Measurements from ENCODE around the gene LRRD1. TPM values are rescaled to one million over a fixed set of nuclear protein-coding genes. Genes with fewer than 3 reads are reported as not detected.
"Not testable (repeated sequence)": the region's sequence is repeated elsewhere in the genome, so short reads cannot be mapped to it uniquely, and the experiment has no call there.

LRRD1 gene
- total and polyA plus RNA-seq, 7 experiments from 2014 or later, result 0.17 to 0.22 TPM; not detected in 5

DNA sequence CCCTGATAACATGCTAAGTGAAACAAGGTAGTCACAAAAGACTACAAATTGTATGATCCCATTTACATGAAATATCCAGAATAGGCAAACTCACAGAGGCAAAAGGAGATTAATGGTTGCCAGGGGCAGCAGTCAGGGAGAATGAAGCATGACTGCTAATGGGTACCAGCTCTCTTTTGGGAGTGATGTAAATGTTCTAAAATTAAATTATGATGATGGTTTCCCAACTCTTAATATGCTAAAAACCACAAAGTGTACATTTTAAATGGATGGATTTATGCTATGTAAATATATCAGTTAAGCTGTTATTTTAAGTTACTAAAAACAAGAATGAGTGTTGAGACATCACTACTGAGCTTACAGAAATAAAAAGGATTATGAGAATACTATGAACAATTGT is 57.3 kb downstream of the LRRD1 start:
- Histone ChIP-seq H3K4me1 (ENCODE audit: control insufficient read depth in 2 of 2, insufficient read depth in 2 of 2, low read length in 2 of 2) (no peaks in the 10 kb centered on the region), H3K27ac (ENCODE audit: low read depth, low read length) (no peak overlapping the region), H3K4me3 (ENCODE audit: low read length) (no peak overlapping the region), H3K36me3 (ENCODE audit: control insufficient read depth in 2 of 3, insufficient read depth in 3 of 3, low read length in 3 of 3) (peaks cover 0 to 25% (median 5%) of the 10 kb centered on the region in 3 experiments), H3K27me3 (ENCODE audit: control insufficient read depth in 2 of 2, insufficient read depth in 2 of 2, low read length in 2 of 2) (no peaks in the 10 kb centered on the region), H3K9me3 (ENCODE audit: control insufficient read depth in 2 of 3, low read length in 3 of 3) (no peaks in the 10 kb centered on the region)
- peaks cover 0 to 6% (median 0%) of the 10 kb centered on the region in 11 donors for H3K9me3 Mint-ChIP-seq
- peaks cover 8 to 69% (median 55%) of the 10 kb centered on the region in 5 donors for H3K36me3 Mint-ChIP-seq
- intact Hi-C loops (cut with micrococcal nuclease), result no loop called here
- ATAC-seq (no peak), DNase-seq (no peak)
- ChIA-PET POLR2A (no interaction called here), CTCF (no interaction called here)
- H3K27ac Mint-ChIP-seq, result no peak overlapping the region
- no peaks in the 10 kb centered on the region for H3K27me3 Mint-ChIP-seq
- H3K4me1 Mint-ChIP-seq, result peaks cover 0 to 19% (median 4%) of the 10 kb centered on the region in 7 donors
- no peak overlapping the region for H3K4me3 Mint-ChIP-seq

DNA sequence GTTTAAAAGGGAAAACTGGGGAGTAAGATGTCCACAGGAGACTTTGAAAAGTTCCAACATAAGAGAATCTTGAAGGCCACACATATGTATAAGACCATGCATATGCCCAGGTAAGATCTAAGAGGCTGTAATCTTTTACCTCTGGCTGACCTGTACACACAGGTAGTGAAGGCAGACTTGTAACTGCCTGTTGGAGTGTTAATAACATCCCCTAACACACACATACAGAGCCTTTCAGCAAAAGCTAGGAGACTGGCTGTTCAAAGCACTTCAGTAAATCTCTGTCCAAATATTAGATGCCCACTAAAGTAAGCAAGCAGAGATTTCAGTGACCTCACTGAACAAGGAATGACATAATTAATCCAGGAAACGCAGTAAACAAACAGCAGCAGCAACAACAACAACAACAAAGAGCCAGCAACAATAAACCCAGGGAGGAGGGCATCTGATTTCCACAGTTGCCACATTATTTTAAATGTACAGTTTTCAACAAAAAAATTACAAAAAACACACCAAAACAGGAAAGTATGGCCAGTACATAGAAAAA is 59.7 kb downstream of the LRRD1 start:
- peaks cover 8 to 75% (median 63%) of the 10 kb centered on the region in 5 donors for H3K36me3 Mint-ChIP-seq
- H3K4me1 ChIP-seq (ENCODE audit: control insufficient read depth in 2 of 2, insufficient read depth in 2 of 2, low read length in 2 of 2), result no peaks in the 10 kb centered on the region
- intact Hi-C loops (cut with micrococcal nuclease), result no loop called here
- H3K27ac Mint-ChIP-seq, result peak overlapping the region in 2 of 9 donors; percentile 32 to 42
- peaks cover 0 to 6% (median 0%) of the 10 kb centered on the region in 11 donors for H3K9me3 Mint-ChIP-seq
- H3K4me3 Mint-ChIP-seq, result no peak overlapping the region
- no peak overlapping the region for H3K27ac ChIP-seq (ENCODE audit: low read depth, low read length)
- peaks cover 0 to 14% (median 4%) of the 10 kb centered on the region in 7 donors for H3K4me1 Mint-ChIP-seq
- POLR2A ChIA-PET, result no interaction called here
- DNase-seq (no peak), ATAC-seq (no peak)
- H3K36me3 ChIP-seq (ENCODE audit: control insufficient read depth in 2 of 3, insufficient read depth in 3 of 3, low read length in 3 of 3), result peaks cover 0 to 15% (median 5%) of the 10 kb centered on the region in 3 experiments
- no peaks in the 10 kb centered on the region for H3K9me3 ChIP-seq (ENCODE audit: control insufficient read depth in 2 of 3, low read length in 3 of 3)
- H3K4me3 ChIP-seq (ENCODE audit: low read length), result no peak overlapping the region
- CTCF ChIA-PET, result no interaction called here
- no peaks in the 10 kb centered on the region for H3K27me3 Mint-ChIP-seq
- H3K27me3 ChIP-seq (ENCODE audit: control insufficient read depth in 2 of 2, insufficient read depth in 2 of 2, low read length in 2 of 2), result no peaks in the 10 kb centered on the region

DNA sequence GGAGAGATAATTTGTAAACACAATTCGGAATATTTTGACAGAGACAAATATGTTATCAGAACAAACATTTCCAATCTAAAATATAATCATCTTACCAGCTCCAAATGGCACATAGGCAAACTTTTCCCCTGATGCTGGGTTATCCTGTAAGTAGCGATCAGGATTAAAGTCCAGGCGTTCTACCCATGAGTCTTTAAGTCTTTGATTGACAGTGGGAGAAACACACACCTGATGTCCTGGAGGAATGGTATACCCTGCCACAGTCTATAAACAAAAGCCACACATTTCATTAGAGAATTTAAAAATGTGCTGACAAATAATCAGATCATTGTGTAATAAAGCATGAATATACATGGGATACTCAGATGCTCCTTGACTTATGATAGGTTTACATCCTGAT is 62.0 kb downstream of the LRRD1 start:
- no peaks in the 10 kb centered on the region for H3K27me3 Mint-ChIP-seq
- Histone ChIP-seq H3K4me1 (ENCODE audit: control insufficient read depth in 2 of 2, insufficient read depth in 2 of 2, low read length in 2 of 2) (no peaks in the 10 kb centered on the region), H3K9me3 (ENCODE audit: control insufficient read depth in 2 of 3, low read length in 3 of 3) (no peaks in the 10 kb centered on the region), H3K4me3 (ENCODE audit: low read length) (no peak overlapping the region), H3K36me3 (ENCODE audit: control insufficient read depth in 2 of 3, insufficient read depth in 3 of 3, low read length in 3 of 3) (peaks cover 0 to 4% (median 0%) of the 10 kb centered on the region in 3 experiments), H3K27ac (ENCODE audit: low read depth, low read length) (no peak overlapping the region), H3K27me3 (ENCODE audit: control insufficient read depth in 2 of 2, insufficient read depth in 2 of 2, low read length in 2 of 2) (no peaks in the 10 kb centered on the region)
- ATAC-seq, result no peak
- peaks cover 0 to 16% (median 4%) of the 10 kb centered on the region in 7 donors for H3K4me1 Mint-ChIP-seq
- POLR2A ChIA-PET, result no interaction called here
- no peak for DNase-seq
- peaks cover 0 to 6% (median 0%) of the 10 kb centered on the region in 11 donors for H3K9me3 Mint-ChIP-seq
- intact Hi-C loops (cut with micrococcal nuclease), result no loop called here
- no peak overlapping the region for H3K27ac Mint-ChIP-seq
- CTCF ChIA-PET, result no interaction called here
- no peak overlapping the region for H3K4me3 Mint-ChIP-seq
- peaks cover 3 to 73% (median 52%) of the 10 kb centered on the region in 5 donors for H3K36me3 Mint-ChIP-seq

DNA sequence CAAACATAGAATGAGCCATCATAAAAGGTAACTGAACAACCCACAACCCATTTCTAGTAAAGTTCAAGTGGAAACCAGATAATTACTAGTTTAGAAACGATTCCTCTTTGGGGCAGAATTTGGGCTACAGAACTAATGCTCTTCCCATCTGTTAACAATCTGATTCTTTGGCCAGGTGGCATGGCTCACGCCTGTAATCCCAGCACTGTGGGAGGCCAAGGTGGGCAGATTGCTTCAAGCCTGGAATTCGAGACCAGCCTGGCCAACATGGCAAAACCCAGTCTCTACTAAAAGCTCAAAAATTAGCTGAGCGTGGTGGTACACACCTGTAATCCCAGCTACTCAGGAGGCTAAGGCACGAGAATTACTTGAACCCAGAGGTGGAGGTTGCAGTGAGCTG is 63.1 kb downstream of the LRRD1 start:
- no peaks in the 10 kb centered on the region for H3K27me3 Mint-ChIP-seq
- Histone ChIP-seq H3K27ac (ENCODE audit: low read depth, low read length) (no peak overlapping the region), H3K36me3 (ENCODE audit: control insufficient read depth in 2 of 3, insufficient read depth in 3 of 3, low read length in 3 of 3) (peaks cover 0 to 3% (median 0%) of the 10 kb centered on the region in 3 experiments), H3K4me1 (ENCODE audit: control insufficient read depth in 2 of 2, insufficient read depth in 2 of 2, low read length in 2 of 2) (no peaks in the 10 kb centered on the region), H3K27me3 (ENCODE audit: control insufficient read depth in 2 of 2, insufficient read depth in 2 of 2, low read length in 2 of 2) (no peaks in the 10 kb centered on the region), H3K9me3 (ENCODE audit: control insufficient read depth in 2 of 3, low read length in 3 of 3) (no peaks in the 10 kb centered on the region), H3K4me3 (ENCODE audit: low read length) (no peak overlapping the region)
- H3K27ac Mint-ChIP-seq, result peak overlapping the region in 2 of 9 donors; percentile 23 to 44
- ATAC-seq (no peak), DNase-seq (no peak)
- intact Hi-C loops (cut with micrococcal nuclease), result no loop called here
- peaks cover 3 to 63% (median 43%) of the 10 kb centered on the region in 5 donors for H3K36me3 Mint-ChIP-seq
- H3K4me1 Mint-ChIP-seq, result peaks cover 0 to 15% (median 4%) of the 10 kb centered on the region in 7 donors
- POLR2A ChIA-PET, result interaction anchor here (1.0 kb wide), 1 partner anchor 16 kb away, joined by 3 read pairs; no protein-coding TSS in a partner anchor
- peaks cover 0 to 2% (median 0%) of the 10 kb centered on the region in 11 donors for H3K9me3 Mint-ChIP-seq
- H3K4me3 Mint-ChIP-seq, result no peak overlapping the region
- CTCF ChIA-PET, result no interaction called here

GRCh38 chr7:92110857-92111256 is 68.1 kb downstream of the LRRD1 start:
- peaks cover 5 to 32% (median 8%) of the 10 kb centered on the region in 3 experiments for H3K36me3 ChIP-seq (ENCODE audit: control insufficient read depth in 2 of 3, insufficient read depth in 3 of 3, low read length in 3 of 3)
- POLR2A ChIA-PET, result no interaction called here
- ATAC-seq, result no peak
- intact Hi-C loops (cut with micrococcal nuclease), result no loop called here
- no peaks in the 10 kb centered on the region for H3K4me1 ChIP-seq (ENCODE audit: control insufficient read depth in 2 of 2, insufficient read depth in 2 of 2, low read length in 2 of 2)
- DNase-seq, result no peak
- H3K4me3 ChIP-seq (ENCODE audit: low read length), result no peak overlapping the region
- no peaks in the 10 kb centered on the region for H3K27me3 ChIP-seq (ENCODE audit: control insufficient read depth in 2 of 2, insufficient read depth in 2 of 2, low read length in 2 of 2)
- Mint-ChIP-seq H3K36me3 (peaks cover 8 to 46% (median 22%) of the 10 kb centered on the region in 5 donors), H3K4me1 (peaks cover 0 to 4% (median 0%) of the 10 kb centered on the region in 7 donors), H3K4me3 (no peak overlapping the region), H3K27ac (peak overlapping the region in 1 of 9 donors; percentile 36), H3K9me3 (no peaks in the 10 kb centered on the region), H3K27me3 (no peaks in the 10 kb centered on the region)
- CTCF ChIA-PET, result no interaction called here
- no peak overlapping the region for H3K27ac ChIP-seq (ENCODE audit: low read depth, low read length)
- no peaks in the 10 kb centered on the region for H3K9me3 ChIP-seq (ENCODE audit: control insufficient read depth in 2 of 3, low read length in 3 of 3)

DNA sequence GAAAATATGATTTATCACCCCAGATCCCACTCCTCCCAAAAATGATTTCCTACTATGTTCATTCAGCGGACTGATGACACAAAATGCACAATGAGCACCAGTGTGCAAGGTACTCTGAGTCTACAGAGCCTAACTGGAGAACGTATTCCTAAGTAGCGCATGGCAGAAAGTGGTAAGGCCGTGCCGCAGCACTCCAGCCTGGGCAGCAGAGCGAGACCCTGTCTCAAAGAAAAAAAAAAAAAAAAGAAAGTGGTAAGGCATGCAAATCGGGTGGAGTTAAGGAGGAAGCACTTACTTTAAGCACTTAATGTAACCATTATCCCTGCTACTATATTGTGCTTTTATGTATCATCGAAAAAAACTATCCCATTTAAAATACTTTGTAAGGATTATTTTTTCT is 70.1 kb downstream of the LRRD1 start:
- CTCF ChIA-PET, result no interaction called here
- no peak for DNase-seq
- no peaks in the 10 kb centered on the region for H3K9me3 Mint-ChIP-seq
- no peaks in the 10 kb centered on the region for H3K27me3 Mint-ChIP-seq
- H3K36me3 ChIP-seq (ENCODE audit: control insufficient read depth in 2 of 3, insufficient read depth in 3 of 3, low read length in 3 of 3), result peaks cover 8 to 46% (median 12%) of the 10 kb centered on the region in 3 experiments
- peak overlapping the region in 1 of 9 donors; percentile 25 for H3K27ac Mint-ChIP-seq
- H3K27ac ChIP-seq (ENCODE audit: low read depth, low read length), result no peak overlapping the region
- ATAC-seq, result no peak
- POLR2A ChIA-PET, result interaction anchor here (1.0 kb wide), 1 partner anchor 23 kb away, joined by 4 read pairs; no protein-coding TSS in a partner anchor
- no peak overlapping the region for H3K4me3 ChIP-seq (ENCODE audit: low read length)
- H3K27me3 ChIP-seq (ENCODE audit: control insufficient read depth in 2 of 2, insufficient read depth in 2 of 2, low read length in 2 of 2), result no peaks in the 10 kb centered on the region
- H3K4me3 Mint-ChIP-seq, result no peak overlapping the region
- H3K9me3 ChIP-seq (ENCODE audit: control insufficient read depth in 2 of 3, low read length in 3 of 3), result no peaks in the 10 kb centered on the region
- no peaks in the 10 kb centered on the region for H3K4me1 Mint-ChIP-seq
- intact Hi-C loops (cut with micrococcal nuclease), result no loop called here
- no peaks in the 10 kb centered on the region for H3K4me1 ChIP-seq (ENCODE audit: control insufficient read depth in 2 of 2, insufficient read depth in 2 of 2, low read length in 2 of 2)
- peaks cover 5 to 41% (median 13%) of the 10 kb centered on the region in 5 donors for H3K36me3 Mint-ChIP-seq

- H3K4me1 Mint-ChIP-seq; H3K27ac Mint-ChIP-seq; H3K4me3 Mint-ChIP-seq; H3K4me1 ChIP-seq (ENCODE audit: control insufficient read depth in 2 of 2, insufficient read depth in 2 of 2, low read length in 2 of 2); H3K9me3 ChIP-seq (ENCODE audit: control insufficient read depth in 2 of 3, low read length in 3 of 3); H3K27me3 ChIP-seq (ENCODE audit: control insufficient read depth in 2 of 2, insufficient read depth in 2 of 2, low read length in 2 of 2); POLR2A ChIA-PET; CTCF ChIA-PET; H3K4me3 ChIP-seq (ENCODE audit: low read length); intact Hi-C loops (cut with micrococcal nuclease); ATAC-seq; H3K27ac ChIP-seq (ENCODE audit: low read depth, low read length); DNase-seq; H3K27me3 Mint-ChIP-seq; H3K9me3 Mint-ChIP-seq: not testable (repeated sequence)
- H3K36me3 Mint-ChIP-seq, result peaks cover 14 to 56% (median 19%) of the 10 kb centered on the region in 5 donors
- H3K36me3 ChIP-seq (ENCODE audit: control insufficient read depth in 2 of 3, insufficient read depth in 3 of 3, low read length in 3 of 3), result peaks cover 8 to 65% (median 24%) of the 10 kb centered on the region in 3 experiments
These were observed 76.1 kb downstream of the LRRD1 start for GRCh38 chr7:92102862-92103261.

Data from naive thymus-derived CD4-positive, alpha-beta T cell (primary cell).